ENCODE measurements around the gene DTWD1.

- TF ChIP-seq JUN (CRISPR knock-in tag; IDR thresholded peaks at IDR 0.05), result no peak
- TF ChIP-seq, protein P1, sequence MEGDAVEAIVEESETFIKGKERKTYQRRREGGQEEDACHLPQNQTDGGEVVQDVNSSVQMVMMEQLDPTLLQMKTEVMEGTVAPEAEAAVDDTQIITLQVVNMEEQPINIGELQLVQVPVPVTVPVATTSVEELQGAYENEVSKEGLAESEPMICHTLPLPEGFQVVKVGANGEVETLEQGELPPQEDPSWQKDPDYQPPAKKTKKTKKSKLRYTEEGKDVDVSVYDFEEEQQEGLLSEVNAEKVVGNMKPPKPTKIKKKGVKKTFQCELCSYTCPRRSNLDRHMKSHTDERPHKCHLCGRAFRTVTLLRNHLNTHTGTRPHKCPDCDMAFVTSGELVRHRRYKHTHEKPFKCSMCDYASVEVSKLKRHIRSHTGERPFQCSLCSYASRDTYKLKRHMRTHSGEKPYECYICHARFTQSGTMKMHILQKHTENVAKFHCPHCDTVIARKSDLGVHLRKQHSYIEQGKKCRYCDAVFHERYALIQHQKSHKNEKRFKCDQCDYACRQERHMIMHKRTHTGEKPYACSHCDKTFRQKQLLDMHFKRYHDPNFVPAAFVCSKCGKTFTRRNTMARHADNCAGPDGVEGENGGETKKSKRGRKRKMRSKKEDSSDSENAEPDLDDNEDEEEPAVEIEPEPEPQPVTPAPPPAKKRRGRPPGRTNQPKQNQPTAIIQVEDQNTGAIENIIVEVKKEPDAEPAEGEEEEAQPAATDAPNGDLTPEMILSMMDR (IDR thresholded peaks at IDR 0.05), result no peak
- no peak for TF ChIP-seq TP53 (CRISPR knock-in tag; IDR thresholded peaks at IDR 0.05)
- TF ChIP-seq TEAD4 (CRISPR knock-in tag; IDR thresholded peaks at IDR 0.05), result no peak
- no peak for TF ChIP-seq RELA (CRISPR knock-in tag; IDR thresholded peaks at IDR 0.05; ENCODE audit: borderline replicate concordance)
- no peak for TF ChIP-seq ZNF121 (CRISPR knock-in tag; IDR thresholded peaks at IDR 0.05)
- TF ChIP-seq, protein P2, sequence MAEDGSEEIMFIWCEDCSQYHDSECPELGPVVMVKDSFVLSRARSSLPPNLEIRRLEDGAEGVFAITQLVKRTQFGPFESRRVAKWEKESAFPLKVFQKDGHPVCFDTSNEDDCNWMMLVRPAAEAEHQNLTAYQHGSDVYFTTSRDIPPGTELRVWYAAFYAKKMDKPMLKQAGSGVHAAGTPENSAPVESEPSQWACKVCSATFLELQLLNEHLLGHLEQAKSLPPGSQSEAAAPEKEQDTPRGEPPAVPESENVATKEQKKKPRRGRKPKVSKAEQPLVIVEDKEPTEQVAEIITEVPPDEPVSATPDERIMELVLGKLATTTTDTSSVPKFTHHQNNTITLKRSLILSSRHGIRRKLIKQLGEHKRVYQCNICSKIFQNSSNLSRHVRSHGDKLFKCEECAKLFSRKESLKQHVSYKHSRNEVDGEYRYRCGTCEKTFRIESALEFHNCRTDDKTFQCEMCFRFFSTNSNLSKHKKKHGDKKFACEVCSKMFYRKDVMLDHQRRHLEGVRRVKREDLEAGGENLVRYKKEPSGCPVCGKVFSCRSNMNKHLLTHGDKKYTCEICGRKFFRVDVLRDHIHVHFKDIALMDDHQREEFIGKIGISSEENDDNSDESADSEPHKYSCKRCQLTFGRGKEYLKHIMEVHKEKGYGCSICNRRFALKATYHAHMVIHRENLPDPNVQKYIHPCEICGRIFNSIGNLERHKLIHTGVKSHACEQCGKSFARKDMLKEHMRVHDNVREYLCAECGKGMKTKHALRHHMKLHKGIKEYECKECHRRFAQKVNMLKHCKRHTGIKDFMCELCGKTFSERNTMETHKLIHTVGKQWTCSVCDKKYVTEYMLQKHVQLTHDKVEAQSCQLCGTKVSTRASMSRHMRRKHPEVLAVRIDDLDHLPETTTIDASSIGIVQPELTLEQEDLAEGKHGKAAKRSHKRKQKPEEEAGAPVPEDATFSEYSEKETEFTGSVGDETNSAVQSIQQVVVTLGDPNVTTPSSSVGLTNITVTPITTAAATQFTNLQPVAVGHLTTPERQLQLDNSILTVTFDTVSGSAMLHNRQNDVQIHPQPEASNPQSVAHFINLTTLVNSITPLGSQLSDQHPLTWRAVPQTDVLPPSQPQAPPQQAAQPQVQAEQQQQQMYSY (CRISPR knock-in tag; IDR thresholded peaks at IDR 0.05), result no peak
- no peak for TF ChIP-seq FOXP1 (CRISPR knock-in tag; IDR thresholded peaks at IDR 0.05; ENCODE audit: borderline replicate concordance)
- TF ChIP-seq NR2C2 (CRISPR knock-in tag; IDR thresholded peaks at IDR 0.05), result no peak
- TF ChIP-seq, protein P3, sequence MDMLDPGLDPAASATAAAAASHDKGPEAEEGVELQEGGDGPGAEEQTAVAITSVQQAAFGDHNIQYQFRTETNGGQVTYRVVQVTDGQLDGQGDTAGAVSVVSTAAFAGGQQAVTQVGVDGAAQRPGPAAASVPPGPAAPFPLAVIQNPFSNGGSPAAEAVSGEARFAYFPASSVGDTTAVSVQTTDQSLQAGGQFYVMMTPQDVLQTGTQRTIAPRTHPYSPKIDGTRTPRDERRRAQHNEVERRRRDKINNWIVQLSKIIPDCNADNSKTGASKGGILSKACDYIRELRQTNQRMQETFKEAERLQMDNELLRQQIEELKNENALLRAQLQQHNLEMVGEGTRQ (CRISPR knock-in tag; IDR thresholded peaks at IDR 0.05), result no peak
Observed at GRCh38 chr15:49645277-49645676, 24.4 kb downstream of the DTWD1 start.

All from WTC11 (cell line).